Endothelial cell of umbilical vein (primary cell): ENCODE results near the gene TTC17. TPM values are rescaled to one million over a fixed set of nuclear protein-coding genes. Genes with fewer than 3 reads are reported as not detected.

ENCODE experiments used
- BruUV-seq: library from RNA; stranded (reverse); fragments of 400-500 nt; replicated peaks from 2 replicates; lab custom pipeline; 2021; lab: Mats Ljungman, UMichigan
- CTCF ChIA-PET: fragments of 300-600, 350-600 bp; sonication (Branson Sonifier 250); formaldehyde crosslinking; loops from one replicate; lab custom pipeline; 2021; ENCODE audit warnings: antibody characterized with exemption, inconsistent platforms; lab: Charles Lee
- POLR2A ChIA-PET: fragments of 300-600, 350-600 bp; sonication (Branson Sonifier 250); formaldehyde crosslinking; loops from one replicate; lab custom pipeline; 2021; ENCODE audit warnings: antibody characterized with exemption, inconsistent platforms; lab: Charles Lee
- DNase-seq: peaks from one replicate; pipeline ENCODE4 v3.0.0-alpha.2; 2011; ENCODE audit warnings: low read depth, low spot score
- FAIRE-seq: peaks from 2 replicates; lab custom pipeline; 2011; peaks lifted over from hg19 to GRCh38; lab: Jason Lieb, UNC
- H2AFZ ChIP-seq: 2 replicates; pipeline ENCODE4 v1.6.0; 2012; ENCODE audit warnings: low read depth, low read length, control low read depth, inconsistent platforms
- H3K27ac ChIP-seq: 2 replicates; pipeline ENCODE4 v1.5.1; 2011; ENCODE audit warnings: low read depth, mild to moderate bottlenecking, control low read depth, low read length, moderate library complexity; ENCODE audit not compliant: insufficient read depth
- H3K27me3 ChIP-seq, 2 experiments: 2 replicates each; pipeline versions ENCODE4 v1.6.0 to v1.6.1; 2011; ENCODE audit warnings: low read length in 2 of 2, mixed read lengths in 1 of 2; ENCODE audit not compliant: control insufficient read depth in 2 of 2, insufficient read depth in 2 of 2
- H3K36me3 ChIP-seq, 2 experiments: 2 replicates in 1 of 2; 3 replicates in 1 of 2; pipeline ENCODE4 v1.5.1; 2011; ENCODE audit warnings: low read length in 2 of 2, mild to moderate bottlenecking in 1 of 2, moderate library complexity in 1 of 2; ENCODE audit not compliant: control insufficient read depth in 2 of 2, insufficient read depth in 2 of 2; ENCODE audit errors: extremely low read depth in 1 of 2
- H3K4me1 ChIP-seq: 3 replicates; pipeline ENCODE4 v1.5.1; 2011; ENCODE audit warnings: mild to moderate bottlenecking, low read length; ENCODE audit not compliant: control insufficient read depth, insufficient read depth; ENCODE audit errors: extremely low read depth
- H3K4me2 ChIP-seq: 2 replicates; pipeline ENCODE4 v1.6.1; 2011; ENCODE audit warnings: low read length, control low read depth, mixed read lengths; ENCODE audit not compliant: insufficient read depth
- H3K4me3 ChIP-seq, 3 experiments: fragments of 200-600 bp in 1 of 3; sonication (generic), shearing (Covaris generic) in 1 of 3; replicated peaks in 1 of 3; 2 replicates each; pipeline ENCODE4 v1.5.1; 2011 to 2016; ENCODE audit warnings: control low read depth in 3 of 3, low read length in 3 of 3, mild to moderate bottlenecking in 2 of 3, inconsistent platforms in 1 of 3, low read depth in 1 of 3, moderate library complexity in 1 of 3; ENCODE audit not compliant: insufficient read depth in 1 of 3
- H3K79me2 ChIP-seq: 2 replicates; pipeline ENCODE4 v1.6.0; 2012; ENCODE audit warnings: low read length, inconsistent platforms; ENCODE audit not compliant: control insufficient read depth, insufficient read depth
- H3K9ac ChIP-seq: replicated peaks from 2 replicates; pipeline ENCODE3; 2011; ENCODE audit warnings: low read length, control low read depth; ENCODE audit not compliant: insufficient read depth; ENCODE audit errors: extremely low read depth
- H3K9me1 ChIP-seq: replicated peaks from 3 replicates; pipeline ENCODE4 v1.6.0; 2011; ENCODE audit warnings: mild to moderate bottlenecking, low read length; ENCODE audit not compliant: control insufficient read depth, insufficient read depth; ENCODE audit errors: extremely low read depth
- H3K9me3 ChIP-seq: replicated peaks from 2 replicates; pipeline ENCODE4 v1.5.1; 2012; ENCODE audit warnings: low read length, inconsistent platforms; ENCODE audit not compliant: control insufficient read depth, insufficient read depth
- H4K20me1 ChIP-seq: replicated peaks from 2 replicates; pipeline ENCODE3; 2011; ENCODE audit warnings: mild to moderate bottlenecking, low read length; ENCODE audit not compliant: control insufficient read depth, insufficient read depth; ENCODE audit errors: extremely low read depth
- CTCF ChIP-seq, 2 donors: IDR thresholded peaks; 1 replicate in 1 of 2; 2 replicates in 1 of 2; pipeline ENCODE4 v1.5.1; 2011; ENCODE audit warnings: low read length in 2 of 2, mild to moderate bottlenecking in 2 of 2, moderate library complexity in 2 of 2, control low read depth in 1 of 2, inconsistent platforms in 1 of 2, low read depth in 1 of 2; ENCODE audit not compliant: insufficient read depth in 1 of 2; ENCODE audit errors: extremely low read depth in 1 of 2
- EZH2 ChIP-seq: IDR thresholded peaks from 2 replicates; pipeline ENCODE4 v1.6.1; 2012; ENCODE audit warnings: borderline replicate concordance, low read depth, mild to moderate bottlenecking, moderate library complexity, low read length, inconsistent platforms; ENCODE audit not compliant: severe bottlenecking
- FOS ChIP-seq: IDR thresholded peaks from 2 replicates; pipeline ENCODE4 v1.6.1; 2011; ENCODE audit warnings: mild to moderate bottlenecking, low read length, moderate library complexity, borderline replicate concordance; ENCODE audit not compliant: insufficient read depth
- GATA2 ChIP-seq: IDR thresholded peaks from 2 replicates; pipeline ENCODE4 v1.7.0; 2011; ENCODE audit warnings: low read depth, mild to moderate bottlenecking, moderate library complexity, mixed read lengths, low read length; ENCODE audit not compliant: insufficient read length, insufficient read depth
- JUN ChIP-seq: IDR thresholded peaks from 2 replicates; pipeline ENCODE4 v1.6.1; 2011; ENCODE audit warnings: borderline replicate concordance, low read depth; ENCODE audit not compliant: insufficient read length, insufficient read depth
- MAX ChIP-seq: IDR thresholded peaks from 2 replicates; pipeline ENCODE4 v1.6.1; 2011; ENCODE audit not compliant: insufficient read depth, insufficient read length
- MYC ChIP-seq: IDR thresholded peaks from one replicate; pipeline ENCODE4 v1.6.1; 2011; ENCODE audit warnings: mild to moderate bottlenecking, low read depth, low read length
- POLR2A ChIP-seq: IDR thresholded peaks from 2 replicates; pipeline ENCODE4 v1.6.1; 2012; ENCODE audit warnings: low read depth, mild to moderate bottlenecking, control low read depth, low read length
- POLR2AphosphoS5 ChIP-seq: IDR thresholded peaks from 2 replicates; pipeline ENCODE4 v1.6.1; 2012; ENCODE audit warnings: low read depth, mild to moderate bottlenecking, control low read depth, low read length, moderate library complexity; ENCODE audit not compliant: insufficient read depth
- dilution Hi-C: fragments of 300-500 bp; cut with MboI; formaldehyde crosslinking; loops from one replicate; pipeline ENCODE4 v1.15.0; 2019; ENCODE audit warnings: low sequenced_read_pairs; ENCODE audit not compliant: extremely low pct_ligation_motif_present
- intact Hi-C: fragments of 100-400 bp; cut with micrococcal nuclease; formaldehyde crosslinking; loops from one replicate; pipeline ENCODE4 v1.10.0; 2022
- polyA plus RNA-seq, 4 experiments: library from polyadenylated mRNA; depleted of rRNA in 3 of 4; stranded (reverse) in 3 of 4; unstranded in 1 of 4; fragments of >200 nt; gene quantifications; 2 replicates each; pipeline versions ENCODE4 v1.2.1 to v1.2.3, GENCODE V29; 2011 to 2012; ENCODE audit warnings: missing spikeins in 1 of 4
- total RNA-seq: library from RNA; stranded (reverse); gene quantifications from 2 replicates; pipeline ENCODE4 v1.2.3, GENCODE V29; 2021

TTC17 gene
- total and polyA plus RNA-seq, 2 donors (not counting 3 experiments of a cell fraction or from before 2014, with no cell fraction given): 60.7 to 66.8 TPM

GRCh38 chr11:43504316-43504950 lies 145.7 kb downstream of the TTC17 start:
- TF ChIP-seq MYC: no peak
- no peak for TF ChIP-seq GATA2
- peak in 1 of 2 donors; percentile 19 for TF ChIP-seq CTCF (IDR thresholded peaks at IDR 0.05; ENCODE audit: extremely low read depth in 1 of 2, insufficient read depth in 1 of 2, low read depth in 1 of 2, low read length in 2 of 2)
- H3K9ac ChIP-seq: no peak overlapping the region
- H3K4me3 ChIP-seq: no peak overlapping the region
- ChIA-PET CTCF (interaction anchor here (0.6 to 3.3 kb wide), 11 partner anchors 10 to 538 kb away, joined by 3 to 28 read pairs (median 4); no protein-coding TSS in a partner anchor), POLR2A (no interaction called here)
- dilution Hi-C loops (no loop called here), intact Hi-C loops (loop anchor here (5.0 kb wide), 1 partner anchor 533 kb away; no protein-coding TSS in a partner anchor)
- no peaks in the 10 kb centered on the region for H3K9me1 ChIP-seq
- no peaks in the 10 kb centered on the region for H3K79me2 ChIP-seq
- H3K9me3 ChIP-seq: no peaks in the 10 kb centered on the region
- H3K27me3 ChIP-seq: peaks cover 5 to 7% of the 10 kb centered on the region in 2 experiments
- H3K36me3 ChIP-seq: no peaks in the 10 kb centered on the region
- H3K27ac ChIP-seq: no peak overlapping the region
- BruUV-seq: no TSS peak
- no peaks in the 10 kb centered on the region for H3K4me1 ChIP-seq
- H2AFZ ChIP-seq: no peak overlapping the region
- DNase-seq: no peak
- no peaks in the 10 kb centered on the region for H4K20me1 ChIP-seq
- no peak for FAIRE-seq
- no peak overlapping the region for H3K4me2 ChIP-seq

- FAIRE-seq (no peak), DNase-seq (no peak)
- dilution Hi-C loops (no loop called here), intact Hi-C loops (no loop called here)
- no peak overlapping the region for H3K27ac ChIP-seq
- no peak overlapping the region for H3K9ac ChIP-seq
- peaks cover 2 to 3% of the 10 kb centered on the region in 2 experiments for H3K27me3 ChIP-seq
- no peaks in the 10 kb centered on the region for H3K9me1 ChIP-seq
- H3K4me2 ChIP-seq: no peak overlapping the region
- H3K9me3 ChIP-seq: no peaks in the 10 kb centered on the region
- H3K4me1 ChIP-seq: no peaks in the 10 kb centered on the region
- no peaks in the 10 kb centered on the region for H4K20me1 ChIP-seq
- H3K4me3 ChIP-seq: no peak overlapping the region
- ChIA-PET CTCF (interaction anchor here (1.2 to 3.3 kb wide), 3 partner anchors 12 to 346 kb away, joined by 4 to 28 read pairs (median 13); no protein-coding TSS in a partner anchor), POLR2A (no interaction called here)
- BruUV-seq: no TSS peak
- H3K36me3 ChIP-seq: no peaks in the 10 kb centered on the region
- TF ChIP-seq FOS (no peak), EZH2 (no peak), MAX (no peak), CTCF (IDR thresholded peaks at IDR 0.05; ENCODE audit: extremely low read depth in 1 of 2, insufficient read depth in 1 of 2, low read depth in 1 of 2, low read length in 2 of 2) (no peak), POLR2A (no peak), JUN (no peak), MYC (no peak), GATA2 (no peak), POLR2AphosphoS5 (no peak)
- no peaks in the 10 kb centered on the region for H3K79me2 ChIP-seq
- H2AFZ ChIP-seq: no peak overlapping the region
These were observed 146.5 kb downstream of the TTC17 start for GRCh38 chr11:43505171-43505570.
